ENCODE results near the gene TSPAN10. TPM values are rescaled to one million over a fixed set of nuclear protein-coding genes. Genes with fewer than 3 reads are reported as not detected.

Gene TSPAN10
- total and polyA plus RNA-seq, 2 of the 13 experiments (the other 11 are each of a cell fraction or from before 2014, with no cell fraction given), result 0.54 to 0.75 TPM

DNA sequence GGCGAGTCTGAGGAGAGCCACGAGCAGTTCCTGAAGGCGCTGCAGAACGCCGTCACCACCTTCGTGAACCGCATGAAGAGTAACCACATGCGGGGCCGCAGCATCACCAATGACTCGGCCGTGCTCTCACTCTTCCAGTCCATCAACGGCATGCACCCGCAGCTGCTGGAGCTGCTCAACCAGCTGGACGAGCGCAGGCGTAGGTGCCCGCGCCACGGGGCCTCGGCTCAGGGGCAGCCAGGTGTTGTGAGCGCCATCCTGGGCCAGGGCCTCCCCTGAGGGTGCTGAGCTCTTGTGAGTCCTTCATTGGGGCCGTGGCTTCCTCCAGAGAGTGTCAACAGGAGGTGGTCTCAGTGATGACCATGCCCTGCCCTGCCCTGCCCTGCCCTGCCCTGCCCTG lies 58.8 kb downstream of the TSPAN10 start (continued):
- TF ChIP-seq ZBED4 (CRISPR knock-in tag; IDR thresholded peaks at IDR 0.05; ENCODE audit: borderline replicate concordance), result no peak
- no peak for TF ChIP-seq MAFF (IDR thresholded peaks at IDR 0.05; ENCODE audit: low read depth, low read length)
- peak; percentile 48 for TF ChIP-seq RBFOX2 (IDR thresholded peaks at IDR 0.05; ENCODE audit: low read depth, low read length)
- TF ChIP-seq KAT7 (CRISPR knock-in tag; IDR thresholded peaks at IDR 0.05; ENCODE audit: borderline replicate concordance), result no peak
- no peak for TF ChIP-seq PCBP1 (IDR thresholded peaks at IDR 0.05; ENCODE audit: borderline replicate concordance, low read depth, low read length)
- TF ChIP-seq DNMT3B (CRISPR knock-in tag; conservative IDR thresholded peaks at IDR 0.05), result no peak
- TF ChIP-seq KMT2B (CRISPR knock-in tag; IDR thresholded peaks at IDR 0.05), result no peak
- TF ChIP-seq ATAD3A (CRISPR knock-in tag; IDR thresholded peaks at IDR 0.05), result no peak
- no peak for TF ChIP-seq EHMT2 (IDR thresholded peaks at IDR 0.05; ENCODE audit: borderline replicate concordance, low read depth, low read length)
- TF ChIP-seq DPF2 (CRISPR knock-in tag; IDR thresholded peaks at IDR 0.05; ENCODE audit: borderline replicate concordance, low read depth), result no peak
- TF ChIP-seq ZNF501 (CRISPR knock-in tag; IDR thresholded peaks at IDR 0.05), result no peak
- no peak for TF ChIP-seq ZNF205 (CRISPR knock-in tag; IDR thresholded peaks at IDR 0.05)
- TF ChIP-seq RNF219 (CRISPR knock-in tag; IDR thresholded peaks at IDR 0.05), result no peak
- no peak for TF ChIP-seq SMAD1 (CRISPR knock-in tag; IDR thresholded peaks at IDR 0.05; ENCODE audit: borderline replicate concordance, low read depth)
- no peak for TF ChIP-seq ZNF18 (CRISPR knock-in tag; IDR thresholded peaks at IDR 0.05; ENCODE audit: insufficient replicate concordance)
- TF ChIP-seq KDM1A (CRISPR knock-in tag; IDR thresholded peaks at IDR 0.05), result no peak
- TF ChIP-seq ZNF503 (CRISPR knock-in tag; IDR thresholded peaks at IDR 0.05), result no peak

Data from HepG2 (cell line).